GM23338 (cell line): Measurements from ENCODE around the gene DENND1B. TPM values are rescaled to one million over a fixed set of nuclear protein-coding genes. Genes with fewer than 3 reads are reported as not detected.

ENCODE experiments used
- ATAC-seq: fragments of 200-7000 bp; cut with Tn5 transposase; 3 replicates; pipeline ENCODE4 v1.9.1; 2020
- DNase-seq: peaks from one replicate; pipeline ENCODE4 v3.0.0-alpha.2; 2015; ENCODE audit warnings: low spot score
- H2AFZ ChIP-seq: fragments of 200-600 bp; sonication (generic); 2 replicates; pipeline ENCODE4 v1.8.0; 2016; ENCODE audit warnings: antibody characterized with exemption, mild to moderate bottlenecking, moderate library complexity
- H3F3A ChIP-seq: fragments of 200-600 bp; sonication (generic); replicated peaks from 2 replicates; pipeline ENCODE4 v1.8.0; 2017; ENCODE audit warnings: antibody characterized with exemption, mixed run types, low read depth
- H3K27ac ChIP-seq: fragments of 200-600 bp; sonication (generic); 2 replicates; pipeline ENCODE4 v1.6.1; 2016; ENCODE audit warnings: low read depth
- H3K27me3 ChIP-seq: fragments of 200-600 bp; sonication (generic); 2 replicates; pipeline ENCODE4 v1.8.0; 2016; ENCODE audit warnings: mild to moderate bottlenecking, mixed run types, moderate library complexity; ENCODE audit not compliant: insufficient read depth
- H3K36me3 ChIP-seq: fragments of 200-600 bp; sonication (generic); 2 replicates; pipeline ENCODE4 v1.8.0; 2016; ENCODE audit warnings: mild to moderate bottlenecking; ENCODE audit not compliant: insufficient read depth
- H3K4me1 ChIP-seq: fragments of 200-600 bp; sonication (generic); 2 replicates; pipeline ENCODE4 v1.8.0; 2016; ENCODE audit warnings: mild to moderate bottlenecking, moderate library complexity; ENCODE audit not compliant: insufficient read depth
- H3K4me2 ChIP-seq: fragments of 200-600 bp; sonication (generic); 2 replicates; pipeline ENCODE4 v1.7.1; 2017; ENCODE audit warnings: mixed run types
- H3K4me3 ChIP-seq: fragments of 200-600 bp; sonication (generic); 2 replicates; pipeline ENCODE4 v1.6.1; 2016; ENCODE audit warnings: mixed run types
- H3K79me2 ChIP-seq: fragments of 200-600 bp; sonication (generic); replicated peaks from 2 replicates; pipeline ENCODE4 v1.8.0; 2017; ENCODE audit warnings: mild to moderate bottlenecking; ENCODE audit not compliant: insufficient read depth
- H3K9me2 ChIP-seq: fragments of 200-600 bp; sonication (generic); 2 replicates; pipeline ENCODE4 v1.8.0; 2017; ENCODE audit not compliant: insufficient read depth
- H4K20me1 ChIP-seq: fragments of 200-600 bp; sonication (generic); replicated peaks from 2 replicates; pipeline ENCODE4 v1.8.0; 2017; ENCODE audit warnings: mild to moderate bottlenecking; ENCODE audit not compliant: insufficient read depth
- H3K27ac Mint-ChIP-seq: 2 replicates; pipeline ENCODE4 v1.8.0; 2020; ENCODE audit warnings: inconsistent platforms, mild to moderate bottlenecking, moderate library complexity, mixed read lengths
- H3K27me3 Mint-ChIP-seq: 3 replicates; pipeline ENCODE4 v1.8.0; 2022; ENCODE audit warnings: low read depth, mild to moderate bottlenecking, moderate library complexity, mixed read lengths, inconsistent platforms; ENCODE audit not compliant: insufficient read depth, poor library complexity
- H3K36me3 Mint-ChIP-seq: 3 replicates; pipeline ENCODE4 v1.8.0; 2021; ENCODE audit warnings: low read depth, mild to moderate bottlenecking, inconsistent platforms, moderate library complexity, mixed read lengths
- H3K4me1 Mint-ChIP-seq: 3 replicates; pipeline ENCODE4 v1.8.0; 2020; ENCODE audit warnings: mild to moderate bottlenecking, inconsistent platforms, mixed read lengths
- H3K4me3 Mint-ChIP-seq: 3 replicates; pipeline ENCODE4 v1.8.0; 2021; ENCODE audit warnings: moderate library complexity, mild to moderate bottlenecking, inconsistent platforms, mixed read lengths
- H3K9me3 Mint-ChIP-seq: 3 replicates; pipeline ENCODE4 v1.8.0; 2020; ENCODE audit warnings: moderate library complexity, mild to moderate bottlenecking, inconsistent platforms, mixed read lengths
- CREB1 ChIP-seq: fragments of 250-450 bp; sonication (Bioruptor Pico); IDR thresholded peaks from 2 replicates; pipeline ENCODE4 v1.5.0; 2020; ENCODE audit warnings: low read depth, mild to moderate bottlenecking, moderate library complexity
- ETS1 ChIP-seq: IDR thresholded peaks from 2 replicates; pipeline ENCODE4 v1.6.1; 2016; ENCODE audit warnings: antibody characterized with exemption
- EZH2 ChIP-seq: fragments of 200-600 bp; sonication (generic); IDR thresholded peaks from one replicate; pipeline ENCODE4 v1.8.0; 2017; ENCODE audit warnings: antibody characterized with exemption, mild to moderate bottlenecking, low read depth; ENCODE audit not compliant: unreplicated experiment
- EZH2phosphoT487 ChIP-seq: fragments of 200-600 bp; sonication (generic); IDR thresholded peaks from one replicate; pipeline ENCODE4 v1.8.1; 2018; ENCODE audit warnings: antibody characterized with exemption; ENCODE audit not compliant: unreplicated experiment
- JUNB ChIP-seq: IDR thresholded peaks from one replicate; pipeline ENCODE4 v1.6.1; 2016; ENCODE audit warnings: antibody characterized with exemption; ENCODE audit not compliant: unreplicated experiment
- NANOG ChIP-seq: IDR thresholded peaks from 2 replicates; pipeline ENCODE4 v1.6.1; 2016; ENCODE audit warnings: antibody characterized with exemption, borderline replicate concordance
- POLR2AphosphoS5 ChIP-seq: IDR thresholded peaks from 2 replicates; pipeline ENCODE4 v1.6.1; 2016; ENCODE audit warnings: antibody characterized with exemption, low read depth
- STAT1 ChIP-seq: IDR thresholded peaks from one replicate; pipeline ENCODE4 v1.6.1; 2016; ENCODE audit warnings: antibody characterized with exemption; ENCODE audit not compliant: unreplicated experiment
- ZNF114 ChIP-seq: fragments of 250-450 bp; sonication (Bioruptor Pico); IDR thresholded peaks from 2 replicates; pipeline ENCODE4 v1.5.0; 2020; ENCODE audit warnings: mild to moderate bottlenecking, moderate library complexity
- ZNF331 ChIP-seq: fragments of 250-450 bp; sonication (Bioruptor Pico); IDR thresholded peaks from 2 replicates; pipeline ENCODE4 v1.5.0; 2020; ENCODE audit warnings: low read depth, mild to moderate bottlenecking, moderate library complexity
- polyA plus RNA-seq: library from polyadenylated mRNA; unstranded; fragments of >200 nt; fragmentation: Nextera tagmentation; extraction: Ambion mirVana; gene quantifications from 2 replicates; pipeline ENCODE4 v1.2.1, GENCODE V29; 2016
- total RNA-seq: library from RNA; depleted of rRNA; stranded (reverse); fragments of >200 nt; shearing (Covaris generic); gene quantifications from 2 replicates; pipeline ENCODE4 v1.2.3, GENCODE V29; 2014
- TF ChIP-seq, protein P1 (sequence below): IDR thresholded peaks from one replicate; pipeline ENCODE4 v1.6.1; 2018; ENCODE audit warnings: antibody characterized with exemption; ENCODE audit not compliant: unreplicated experiment

Gene DENND1B
- total and polyA plus RNA-seq, 2 experiments from 2014 or later: 4.3 to 5.2 TPM

- TF ChIP-seq, protein P1, sequence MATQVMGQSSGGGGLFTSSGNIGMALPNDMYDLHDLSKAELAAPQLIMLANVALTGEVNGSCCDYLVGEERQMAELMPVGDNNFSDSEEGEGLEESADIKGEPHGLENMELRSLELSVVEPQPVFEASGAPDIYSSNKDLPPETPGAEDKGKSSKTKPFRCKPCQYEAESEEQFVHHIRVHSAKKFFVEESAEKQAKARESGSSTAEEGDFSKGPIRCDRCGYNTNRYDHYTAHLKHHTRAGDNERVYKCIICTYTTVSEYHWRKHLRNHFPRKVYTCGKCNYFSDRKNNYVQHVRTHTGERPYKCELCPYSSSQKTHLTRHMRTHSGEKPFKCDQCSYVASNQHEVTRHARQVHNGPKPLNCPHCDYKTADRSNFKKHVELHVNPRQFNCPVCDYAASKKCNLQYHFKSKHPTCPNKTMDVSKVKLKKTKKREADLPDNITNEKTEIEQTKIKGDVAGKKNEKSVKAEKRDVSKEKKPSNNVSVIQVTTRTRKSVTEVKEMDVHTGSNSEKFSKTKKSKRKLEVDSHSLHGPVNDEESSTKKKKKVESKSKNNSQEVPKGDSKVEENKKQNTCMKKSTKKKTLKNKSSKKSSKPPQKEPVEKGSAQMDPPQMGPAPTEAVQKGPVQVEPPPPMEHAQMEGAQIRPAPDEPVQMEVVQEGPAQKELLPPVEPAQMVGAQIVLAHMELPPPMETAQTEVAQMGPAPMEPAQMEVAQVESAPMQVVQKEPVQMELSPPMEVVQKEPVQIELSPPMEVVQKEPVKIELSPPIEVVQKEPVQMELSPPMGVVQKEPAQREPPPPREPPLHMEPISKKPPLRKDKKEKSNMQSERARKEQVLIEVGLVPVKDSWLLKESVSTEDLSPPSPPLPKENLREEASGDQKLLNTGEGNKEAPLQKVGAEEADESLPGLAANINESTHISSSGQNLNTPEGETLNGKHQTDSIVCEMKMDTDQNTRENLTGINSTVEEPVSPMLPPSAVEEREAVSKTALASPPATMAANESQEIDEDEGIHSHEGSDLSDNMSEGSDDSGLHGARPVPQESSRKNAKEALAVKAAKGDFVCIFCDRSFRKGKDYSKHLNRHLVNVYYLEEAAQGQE: no peak
- no peak for TF ChIP-seq POLR2AphosphoS5
- TF ChIP-seq ZNF331 (CRISPR knock-in tag): no peak
- no peak for TF ChIP-seq STAT1
- no peak for TF ChIP-seq EZH2
- no peak for TF ChIP-seq CREB1
- no peak for TF ChIP-seq EZH2phosphoT487
These were observed 11.8 kb upstream of the DENND1B start (continued) for GRCh38 chr1:197787056-197787455.

- no peaks in the 10 kb centered on the region for H3K9me3 Mint-ChIP-seq
- no peak for ATAC-seq
These were observed 11.0 kb upstream of the DENND1B start for GRCh38 chr1:197786280-197786679.

More at GRCh38 chr1:197786280-197786679, 11.0 kb upstream of the DENND1B start:
- no peaks in the 10 kb centered on the region for H3K4me1 ChIP-seq
- no peaks in the 10 kb centered on the region for H3F3A ChIP-seq
- no peak for DNase-seq
- TF ChIP-seq POLR2AphosphoS5: no peak
- TF ChIP-seq ETS1: no peak
- no peak for TF ChIP-seq ZNF331 (CRISPR knock-in tag)
- no peak for TF ChIP-seq EZH2phosphoT487
- no peak for TF ChIP-seq JUNB
- no peak for TF ChIP-seq ZNF114
- no peak for TF ChIP-seq STAT1
- no peak for TF ChIP-seq NANOG
- TF ChIP-seq CREB1: no peak
- H3K4me2 ChIP-seq: no peak overlapping the region
- H3K36me3 Mint-ChIP-seq: no peaks in the 10 kb centered on the region
- no peaks in the 10 kb centered on the region for H3K27me3 ChIP-seq
- H3K27ac ChIP-seq: no peak overlapping the region
- no peaks in the 10 kb centered on the region for H4K20me1 ChIP-seq
- H3K9me2 ChIP-seq: 0 out of 2 replicates have a peak, but pooled peaks cover 6% of the 10 kb centered on the region
- no peak overlapping the region for H2AFZ ChIP-seq
- H3K79me2 ChIP-seq: no peaks in the 10 kb centered on the region
- no peak overlapping the region for H3K4me3 ChIP-seq
- H3K4me1 Mint-ChIP-seq: no peaks in the 10 kb centered on the region
- no peak overlapping the region for H3K27ac Mint-ChIP-seq
- H3K4me3 Mint-ChIP-seq: no peak overlapping the region
- H3K36me3 ChIP-seq: no peaks in the 10 kb centered on the region
- H3K27me3 Mint-ChIP-seq: peaks cover 2% of the 10 kb centered on the region
